NCI-H69 (cell line): ENCODE results near the gene FEN1.

Experiments
- DNase-seq: peaks from one replicate; lab custom pipeline; 2025; lab: John Stamatoyannopoulos, UW

FEN1 gene

DNA sequence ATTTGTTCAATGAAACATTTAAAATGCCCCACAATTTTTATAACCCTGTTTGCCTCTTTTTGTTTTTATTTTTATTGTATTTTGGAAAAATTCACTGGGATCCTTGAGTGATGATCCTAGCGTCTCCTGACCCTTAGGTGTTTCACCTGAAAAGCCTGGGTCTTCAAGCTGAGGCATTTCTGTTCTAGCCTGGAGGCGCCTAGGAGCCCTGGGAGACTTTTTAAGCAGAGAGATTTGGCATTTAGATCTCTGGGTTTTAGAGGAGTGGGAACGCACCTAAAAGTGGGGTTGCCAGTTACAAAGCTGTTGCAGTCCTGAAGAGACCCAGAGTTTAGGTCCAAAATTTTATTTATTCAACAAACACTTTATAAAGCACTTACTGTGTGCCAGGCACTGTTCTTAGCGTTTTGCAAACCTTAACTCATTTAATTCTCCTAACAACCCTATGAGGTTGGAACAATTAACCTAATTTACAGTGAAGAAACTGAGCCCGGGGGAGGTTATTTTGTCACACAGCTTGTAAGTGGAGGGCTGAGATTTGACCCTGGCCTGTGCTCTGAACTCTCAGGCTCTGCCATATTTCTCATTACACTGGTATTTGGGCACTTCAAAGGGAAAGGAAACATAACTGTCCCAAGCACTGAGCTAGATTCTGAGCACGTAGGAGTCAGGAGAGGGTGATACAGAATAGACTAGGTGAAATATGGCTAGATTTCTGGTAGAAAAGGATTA is 24.9 kb downstream of the FEN1 start:
- DNase-seq = peak; percentile 41

DNA sequence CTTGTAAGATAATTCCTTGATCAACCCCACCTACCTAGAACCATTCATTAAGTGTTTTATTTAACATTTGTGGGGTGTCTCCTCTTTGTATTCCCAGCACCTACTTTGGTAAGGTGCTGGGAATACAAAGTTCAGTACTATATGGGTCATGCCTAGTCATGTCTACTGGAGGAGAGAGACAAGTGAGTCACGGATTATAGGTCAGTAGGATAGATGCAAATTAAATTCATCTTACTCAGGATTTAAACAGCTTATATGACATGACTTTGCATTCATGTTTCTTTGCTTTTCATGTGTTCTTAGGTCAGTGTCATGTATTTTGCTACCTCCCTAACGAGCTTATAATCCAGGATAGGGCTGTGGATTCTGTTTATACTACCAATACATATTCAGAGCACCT is 27.5 kb downstream of the FEN1 start:
- no peak for DNase-seq

DNA sequence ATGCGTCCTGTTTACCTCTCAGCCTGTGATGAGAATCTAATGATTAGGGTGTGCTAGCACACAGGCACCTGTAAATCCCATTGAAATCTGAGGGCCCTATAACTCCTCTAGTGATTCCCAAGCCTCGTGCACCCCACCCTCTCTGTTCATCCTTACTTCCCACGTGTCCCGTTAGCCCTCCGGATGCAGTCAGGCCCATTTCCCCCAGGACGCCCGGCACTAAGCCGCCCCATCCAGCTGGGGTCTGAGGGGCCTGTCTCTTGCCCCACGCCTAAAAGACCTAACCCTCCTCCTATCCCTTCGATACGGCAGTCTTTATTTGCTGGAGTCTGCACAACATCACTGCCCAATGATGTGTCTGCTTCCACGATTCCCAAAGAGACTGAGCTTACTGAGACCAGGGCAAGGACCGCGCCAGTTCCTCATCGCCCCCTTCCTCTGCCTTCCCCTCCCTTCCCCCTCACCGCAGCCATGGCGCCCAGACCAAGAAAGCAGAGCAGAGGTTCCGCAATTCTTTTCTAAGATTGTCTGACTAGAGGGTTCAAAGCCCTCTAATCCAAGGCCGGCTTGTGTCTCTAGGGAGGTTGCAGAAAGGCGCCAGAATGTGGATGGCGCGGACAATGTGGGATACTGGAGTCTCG is 34.3 kb downstream of the FEN1 start:
- DNase-seq = no peak

DNA sequence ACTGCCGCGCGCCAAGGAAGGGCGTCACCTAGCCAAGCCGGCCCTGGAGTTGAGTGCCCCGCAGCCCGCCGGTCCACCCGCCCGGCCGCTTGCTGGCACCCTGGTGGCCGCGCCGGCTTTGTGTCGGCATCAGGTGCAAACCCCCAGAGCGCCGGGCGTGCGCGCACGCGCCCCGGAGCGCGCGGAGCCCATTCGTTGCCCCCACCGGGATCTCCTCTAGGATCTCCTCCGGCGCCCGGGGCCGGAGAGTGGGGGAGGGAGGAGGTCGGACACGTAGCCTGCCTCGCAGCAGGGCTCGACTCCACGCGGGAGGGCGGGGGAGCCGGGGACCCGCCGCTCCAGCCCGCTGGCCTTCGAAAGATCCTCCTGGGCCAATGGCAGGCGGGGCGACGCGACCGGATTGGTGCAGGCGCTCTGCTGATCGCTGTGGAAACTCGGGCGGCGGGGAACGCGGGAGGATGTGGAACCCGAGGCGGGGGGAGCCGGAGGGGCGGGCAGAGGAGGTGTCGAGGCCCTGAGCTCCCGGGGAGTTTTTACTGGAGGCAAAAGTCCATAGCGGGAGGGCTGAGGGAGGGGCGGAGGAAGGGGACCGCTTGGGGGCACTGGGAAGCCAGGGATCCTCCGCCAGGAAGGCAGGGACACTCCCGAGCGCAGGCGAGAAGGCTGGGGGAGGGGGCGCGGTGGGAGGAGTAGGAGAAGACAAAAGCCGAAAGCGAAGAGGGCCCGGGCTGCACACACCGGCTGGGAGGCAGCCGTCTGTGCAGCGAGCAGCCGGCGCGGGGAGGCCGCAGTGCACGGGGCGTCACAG is 35.1 kb downstream of the FEN1 start, which contains the start of gene FADS2:
Gene FADS2 (plus strand): TSS at position 730 of the 808 bp plus-strand sequence. CDS start 91 bp downstream, outside the sequence.
- peak; percentile 99 for DNase-seq

DNA sequence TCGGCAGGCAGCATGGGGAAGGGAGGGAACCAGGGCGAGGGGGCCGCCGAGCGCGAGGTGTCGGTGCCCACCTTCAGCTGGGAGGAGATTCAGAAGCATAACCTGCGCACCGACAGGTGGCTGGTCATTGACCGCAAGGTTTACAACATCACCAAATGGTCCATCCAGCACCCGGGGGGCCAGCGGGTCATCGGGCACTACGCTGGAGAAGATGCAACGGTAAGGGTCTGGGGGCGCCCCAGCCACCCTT is 35.6 kb downstream of the FEN1 start:
- DNase-seq = no peak

DNA sequence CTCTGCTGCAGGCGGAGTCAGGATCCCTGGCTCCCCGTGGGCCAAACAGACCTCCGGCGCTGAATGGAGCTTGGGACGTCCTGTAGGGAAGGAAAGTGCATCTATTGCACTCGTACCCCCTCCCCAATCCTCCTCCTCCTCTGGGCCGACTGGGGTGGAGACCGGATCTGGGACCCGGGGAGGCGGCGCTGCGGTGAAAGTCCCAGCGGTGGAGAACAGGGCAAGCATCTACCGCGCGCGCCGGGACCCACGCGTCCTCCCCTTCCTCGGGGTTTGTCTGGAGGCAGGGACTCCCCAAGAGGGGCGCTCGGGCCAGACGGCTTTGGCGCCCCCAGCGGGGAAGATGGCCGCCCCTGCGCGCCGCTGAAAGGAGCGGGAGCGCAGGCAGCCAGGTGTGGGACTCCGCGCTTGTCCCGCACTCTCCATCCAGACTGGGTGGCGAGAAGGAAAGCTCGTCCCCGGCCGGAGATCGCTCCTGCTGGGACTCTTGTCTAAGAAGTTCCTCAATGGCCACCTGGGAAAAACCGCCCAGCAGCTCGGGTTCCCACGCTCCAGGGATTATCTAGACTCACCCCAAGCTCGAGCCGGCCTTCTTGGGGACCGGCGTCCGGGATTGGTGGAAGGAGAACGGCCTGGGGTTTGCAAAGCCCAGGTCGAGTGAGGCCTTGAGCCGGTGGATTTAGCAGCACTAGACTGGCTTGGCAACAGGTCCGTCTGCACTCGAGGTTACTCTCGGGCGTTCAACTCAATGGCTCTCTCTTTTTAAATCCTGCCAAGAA is 36.1 kb downstream of the FEN1 start:
- DNase-seq = peak; percentile 79

DNA sequence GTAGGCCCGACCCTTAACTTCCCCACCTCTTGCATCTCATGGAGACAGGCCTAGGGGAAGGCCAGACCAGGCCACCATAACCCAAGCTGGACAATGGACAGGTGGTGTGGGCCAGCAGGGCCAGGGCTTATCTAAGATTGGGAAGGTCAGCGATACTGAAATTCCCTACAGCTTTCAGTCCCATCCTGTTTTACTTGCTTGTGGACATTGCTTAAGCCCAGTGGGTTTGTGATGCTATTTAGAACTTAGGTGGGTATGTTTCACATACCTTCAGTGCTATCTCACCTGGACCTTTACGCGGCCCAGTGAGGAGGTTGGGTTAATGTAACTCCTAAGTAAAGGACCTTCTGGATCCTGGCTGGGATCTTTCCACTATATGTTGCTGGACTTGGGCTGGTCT is 37.1 kb downstream of the FEN1 start:
- DNase-seq = no peak

DNA sequence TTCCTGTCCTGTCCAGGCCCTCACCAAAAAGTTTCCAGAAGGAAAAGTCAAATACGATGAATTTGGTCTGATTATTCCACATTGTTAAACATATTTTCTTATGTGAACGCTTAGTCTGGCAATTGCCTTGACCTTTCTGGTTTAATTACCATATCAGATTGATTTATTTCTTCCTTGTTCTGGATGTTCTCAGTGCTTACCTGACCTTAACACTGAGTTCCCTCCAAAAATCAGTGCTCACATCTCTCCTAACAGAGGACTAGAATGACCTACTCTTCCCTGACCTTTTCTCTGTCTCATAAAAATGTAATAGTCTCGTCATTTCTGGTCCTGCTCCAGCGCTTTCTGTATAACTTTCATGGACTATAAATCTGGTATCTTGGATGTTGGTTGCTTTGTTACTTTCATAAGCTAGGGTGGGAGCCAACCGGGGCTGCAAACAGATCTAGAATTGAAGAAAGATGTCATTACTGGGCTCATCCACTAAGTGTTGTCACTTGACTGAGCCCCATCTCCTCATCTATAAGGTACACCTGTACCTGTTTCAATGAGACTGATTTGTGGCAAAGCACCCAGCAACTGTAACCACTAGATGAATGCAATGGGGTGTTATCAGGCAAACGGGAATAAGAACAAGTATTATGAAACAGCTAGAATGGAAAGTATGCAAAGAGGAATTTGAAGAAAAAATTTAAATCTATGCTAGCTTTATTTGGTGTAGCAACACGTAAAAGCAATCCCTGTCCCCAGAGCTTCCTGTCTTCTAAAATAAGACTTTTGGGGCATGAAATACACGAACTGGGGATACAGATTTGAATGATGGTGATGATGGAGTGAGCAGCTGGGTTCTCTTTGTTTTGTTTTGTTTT is 37.8 kb downstream of the FEN1 start:
- DNase-seq = peak; percentile 14

DNA sequence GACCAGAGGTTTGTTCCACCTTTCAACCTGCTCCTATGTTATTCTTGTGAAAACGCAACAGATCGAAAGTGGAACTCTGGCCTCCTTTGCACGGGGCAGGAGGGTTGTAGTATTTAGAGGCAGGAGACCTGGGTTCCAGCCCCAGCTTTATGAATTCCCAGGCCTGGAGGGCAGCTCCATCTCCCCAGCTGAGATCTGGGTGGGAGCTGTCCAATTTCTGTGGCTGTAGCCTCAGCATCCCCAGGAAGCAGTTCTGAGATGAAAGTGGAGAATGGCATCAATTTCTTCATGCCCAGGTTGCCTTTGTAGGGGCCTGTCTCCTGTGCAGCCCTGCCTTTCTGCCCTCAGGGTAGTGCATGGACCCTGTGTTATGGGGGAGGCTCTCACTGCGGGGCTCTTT is 39.5 kb downstream of the FEN1 start:
- no peak for DNase-seq

DNA sequence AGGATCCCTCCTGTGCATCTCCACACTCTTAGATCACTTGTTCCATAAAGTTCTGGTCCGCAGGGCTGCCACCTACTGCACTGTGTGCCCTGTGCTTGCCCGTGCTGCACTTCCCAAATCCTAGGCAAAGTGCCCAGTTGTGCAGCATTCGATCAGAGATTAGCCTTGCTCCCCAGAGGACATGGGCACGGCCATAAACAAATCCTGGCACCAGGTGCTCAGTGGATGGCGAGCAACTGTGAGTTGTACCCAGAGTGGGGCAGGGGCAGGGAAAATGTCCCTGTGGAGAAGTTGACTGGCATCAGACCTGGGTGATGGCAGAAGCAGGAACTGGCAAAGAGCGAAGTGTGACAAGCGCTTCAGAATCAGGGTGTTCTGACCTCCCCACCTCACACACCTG is 40.0 kb downstream of the FEN1 start:
- DNase-seq = peak; percentile 20

DNA sequence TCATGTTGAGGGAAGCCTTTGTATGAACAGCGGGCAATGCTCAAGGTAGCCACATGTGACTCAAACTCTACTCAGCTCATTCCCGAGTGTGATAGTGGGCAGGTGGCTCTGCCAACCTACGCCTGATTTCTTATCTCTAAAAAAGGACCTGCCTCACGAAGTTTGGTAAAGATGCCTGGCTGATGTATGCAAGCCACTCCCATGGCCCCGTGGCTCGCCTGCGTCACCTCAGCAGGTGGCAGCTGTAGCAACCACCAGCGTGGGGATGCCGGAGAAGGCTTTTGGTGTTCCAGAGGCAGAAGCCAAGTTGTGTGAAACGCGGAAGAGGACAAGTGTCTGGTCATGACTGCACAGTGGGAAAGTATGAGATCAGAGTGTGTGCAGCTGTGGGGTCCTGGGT is 40.8 kb downstream of the FEN1 start:
- DNase-seq = no peak

DNA sequence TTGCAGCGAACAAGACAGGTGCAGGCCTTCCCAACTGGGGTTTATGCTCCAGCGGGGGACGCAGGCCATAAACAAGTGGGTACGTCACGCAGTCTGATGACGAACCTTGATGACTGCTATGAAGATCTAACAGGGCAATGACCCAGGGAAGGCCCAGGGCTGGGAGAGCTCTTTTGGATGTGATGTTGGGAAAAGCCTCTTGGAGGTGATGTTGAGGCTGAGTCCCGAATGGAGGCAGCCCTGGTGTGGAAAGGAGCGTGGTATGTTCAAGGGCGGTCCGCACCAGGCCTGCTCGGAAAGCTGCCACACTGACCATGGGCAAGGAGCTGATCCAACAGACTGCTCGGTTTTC is 41.2 kb downstream of the FEN1 start:
- no peak for DNase-seq

DNA sequence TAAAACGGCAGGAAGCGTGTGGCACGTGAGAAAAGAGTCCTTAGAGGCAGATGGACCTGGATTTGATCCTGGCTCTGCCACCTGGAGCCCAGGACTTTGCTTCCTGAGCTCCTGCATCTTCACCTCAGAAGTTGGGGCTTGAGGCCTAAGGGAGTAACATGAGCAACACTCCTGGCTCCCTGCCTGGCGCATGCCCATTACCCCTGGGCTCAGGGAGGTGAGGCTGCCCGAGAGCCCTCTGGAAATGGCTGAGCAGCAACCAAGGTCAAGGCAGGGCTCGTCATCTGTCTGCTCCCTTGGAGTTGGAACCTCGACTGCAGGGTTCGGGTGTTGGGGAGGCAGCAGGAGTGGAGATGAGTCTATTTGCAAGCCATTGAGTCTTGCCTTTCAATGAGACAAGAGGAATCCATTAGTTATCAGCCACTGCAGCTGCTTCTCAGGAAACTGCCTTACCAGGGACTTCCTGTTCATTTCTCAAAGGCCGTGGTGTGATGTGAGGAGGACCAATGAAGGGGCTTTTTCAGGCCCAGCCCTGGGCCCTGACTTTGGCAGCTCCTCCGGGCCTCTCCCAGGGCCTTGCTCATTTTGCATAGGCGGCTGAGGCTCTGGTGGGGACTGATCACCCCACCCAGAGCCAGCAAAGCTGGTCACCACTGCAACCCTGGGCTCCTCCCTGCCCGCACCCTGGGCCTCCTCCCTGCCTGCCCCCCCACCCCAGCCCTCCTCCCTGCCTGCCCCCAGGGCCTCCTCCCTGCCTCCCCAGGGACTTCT is 41.8 kb downstream of the FEN1 start:
- peak; percentile 55 for DNase-seq

DNA sequence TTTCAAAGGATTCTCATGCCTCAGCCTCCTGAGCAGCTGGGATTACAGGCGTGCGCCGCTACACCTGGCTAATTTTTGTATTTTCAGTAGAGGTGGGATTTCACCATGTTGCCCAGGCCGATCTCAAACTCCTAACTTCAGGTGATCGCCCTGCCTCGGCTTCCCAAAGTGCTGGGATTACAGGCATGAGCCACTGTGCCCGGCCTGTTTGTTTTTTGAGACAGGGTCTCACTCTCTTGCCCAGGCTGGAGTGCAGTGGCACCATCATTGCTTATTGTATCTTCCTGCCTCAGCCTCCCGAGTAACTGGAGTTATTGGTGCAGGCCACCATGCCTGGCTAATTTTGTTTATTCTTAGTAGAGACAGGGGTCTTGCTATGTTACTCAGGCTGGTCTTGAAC is 43.5 kb downstream of the FEN1 start:
- DNase-seq = no peak

DNA sequence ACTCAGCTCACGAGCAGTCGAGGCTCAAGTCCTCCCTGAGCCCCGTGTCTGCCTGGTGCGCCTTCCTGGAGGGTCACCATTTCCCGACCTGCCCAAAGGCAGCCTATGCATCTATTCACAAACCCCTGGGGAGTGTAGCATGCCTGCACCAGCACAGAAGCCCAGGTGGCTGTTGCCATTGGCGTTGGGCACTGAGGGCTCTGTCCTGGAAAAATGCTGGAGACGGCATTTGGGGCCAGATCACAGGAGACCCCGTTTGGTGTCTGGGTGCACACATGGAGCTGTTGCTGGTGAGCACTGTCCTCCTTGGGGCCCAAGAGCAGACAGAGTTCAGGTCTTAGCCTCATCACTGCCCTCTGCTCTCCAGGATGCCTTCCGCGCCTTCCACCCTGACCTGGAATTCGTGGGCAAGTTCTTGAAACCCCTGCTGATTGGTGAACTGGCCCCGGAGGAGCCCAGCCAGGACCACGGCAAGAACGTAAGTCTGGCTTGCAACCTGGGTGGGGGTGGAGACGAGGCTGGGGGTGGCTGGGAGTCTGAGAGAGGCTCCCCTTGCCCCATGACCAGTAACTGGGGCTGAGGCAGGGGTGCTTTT is 44.8 kb downstream of the FEN1 start:
- DNase-seq = no peak

DNA sequence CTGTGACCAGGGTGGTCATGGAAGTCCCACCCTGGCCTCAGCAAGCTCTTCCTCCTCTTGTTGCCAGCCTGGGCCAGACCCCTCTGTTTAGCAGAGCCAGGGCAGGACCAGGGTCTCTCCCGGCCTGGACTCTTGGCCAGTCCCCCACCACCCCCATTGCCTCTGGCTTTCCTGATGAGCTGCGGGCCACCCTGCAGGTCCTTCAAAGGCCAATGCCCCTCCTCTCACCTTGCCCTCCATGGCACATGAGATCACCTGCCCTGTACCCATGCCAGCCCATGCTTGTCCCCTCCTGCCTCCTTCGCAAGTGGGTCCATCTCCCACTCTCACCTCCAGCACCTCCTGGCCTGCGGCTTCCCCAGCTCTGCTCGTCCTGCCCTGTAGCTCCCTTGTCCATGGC is 45.8 kb downstream of the FEN1 start:
- DNase-seq = no peak

DNA sequence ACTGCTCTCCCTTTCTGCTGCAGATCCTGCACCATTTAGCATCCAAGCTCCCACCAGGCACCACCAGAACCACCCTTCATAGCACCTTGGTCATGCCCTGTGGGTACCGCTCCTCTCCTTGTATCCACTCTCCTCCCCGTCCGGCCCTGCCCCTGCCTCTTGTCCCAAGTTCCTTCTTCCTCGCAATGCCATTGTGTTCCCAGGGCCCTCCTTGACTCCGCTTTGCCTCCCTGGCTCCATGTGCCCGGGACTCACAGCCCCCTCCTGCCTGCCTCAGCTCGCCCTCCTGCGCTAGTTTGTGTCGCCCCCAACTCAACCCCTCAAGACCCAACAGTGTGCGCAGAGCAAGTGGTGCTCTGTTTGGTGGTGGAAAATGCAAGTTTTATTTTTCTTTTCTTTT is 46.2 kb downstream of the FEN1 start:
- no peak for DNase-seq

DNA sequence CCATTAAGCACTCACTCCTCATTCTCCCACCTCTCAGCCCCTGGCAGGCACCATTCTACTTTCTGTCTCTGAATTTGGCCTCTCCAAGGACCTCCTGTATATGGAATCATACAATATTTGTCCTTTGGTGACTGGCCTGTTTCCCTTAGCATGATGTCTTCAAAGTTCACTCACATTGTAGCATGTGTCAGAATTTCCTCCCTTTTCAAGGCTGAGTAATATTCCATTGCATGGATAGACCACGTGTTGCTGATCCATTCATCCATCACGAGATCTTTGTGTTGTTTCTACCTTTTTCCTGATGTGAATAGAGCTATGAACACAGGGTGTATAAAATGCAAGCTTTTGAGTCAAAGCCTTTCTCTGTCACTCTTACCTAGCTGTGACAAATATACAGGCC is 47.0 kb downstream of the FEN1 start:
- no peak for DNase-seq

DNA sequence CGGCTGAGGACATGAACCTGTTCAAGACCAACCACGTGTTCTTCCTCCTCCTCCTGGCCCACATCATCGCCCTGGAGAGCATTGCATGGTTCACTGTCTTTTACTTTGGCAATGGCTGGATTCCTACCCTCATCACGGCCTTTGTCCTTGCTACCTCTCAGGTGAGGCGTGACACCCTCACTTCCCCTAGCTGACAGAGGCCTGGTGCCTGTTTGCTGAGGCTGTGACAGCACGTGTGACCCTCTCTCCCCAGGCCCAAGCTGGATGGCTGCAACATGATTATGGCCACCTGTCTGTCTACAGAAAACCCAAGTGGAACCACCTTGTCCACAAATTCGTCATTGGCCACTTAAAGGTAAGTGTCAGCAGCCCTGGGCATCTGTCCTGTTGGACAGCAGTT is 47.7 kb downstream of the FEN1 start:
- no peak for DNase-seq
